ENCODE data around the gene FMN1. TPM values are rescaled to one million over a fixed set of nuclear protein-coding genes. Genes with fewer than 3 reads are reported as not detected.

FMN1 gene
- total RNA-seq (2022; extraction: Qiagen RNA extraction): 0.21 to 0.43 TPM (median 0.28 TPM) in 5 replicates

GRCh38 chr15:33194704-33195670, at the start of gene FMN1:
Gene FMN1, minus strand, starts transcription at chr15:33194714. Its CDS starts 39,800 bp downstream, at chr15:33154914.

GRCh38 chr15:32717426-32718226, 476.9 kb downstream of the FMN1 start, which contains the start of gene GREM1:
Gene GREM1, plus strand, starts transcription at chr15:32718004. Its CDS starts 12,687 bp downstream, at chr15:32730691.

Other genes starting within 250 kb of the FMN1 start
- 0.08 to 0.22 TPM (median 0.09 TPM) in 3 of 5 replicates, not detected in the others for gene RYR3, start 116.3 kb upstream of the FMN1 start, total RNA-seq (2022; extraction: Qiagen RNA extraction)